NCI-H345 treated with DMSO at 0.1 percent for 48 hours (cell line): ENCODE measurements around the gene IQCE.
A peak's percentile ranks its signal among the peaks of the same experiment; 100 is the strongest.

Source experiments
- DNase-seq: peaks from one replicate; lab custom pipeline; 2025; ENCODE audit not compliant: unreplicated experiment; lab: John Stamatoyannopoulos, UW

Gene IQCE

GRCh38 chr7:2644220-2644561 is 85.4 kb downstream of the IQCE start:
- no peak for DNase-seq

GRCh38 chr7:2644562-2645273 is 85.9 kb downstream of the IQCE start:
- DNase-seq, result no peak

GRCh38 chr7:2645274-2645868 is 86.6 kb downstream of the IQCE start:
- DNase-seq, result no peak

GRCh38 chr7:2646336-2646679 is 87.5 kb downstream of the IQCE start:
- DNase-seq, result no peak

GRCh38 chr7:2646680-2647571 is 88.1 kb downstream of the IQCE start:
- DNase-seq, result no peak

GRCh38 chr7:2647594-2648172 is 88.9 kb downstream of the IQCE start:
- DNase-seq, result no peak

- DNase-seq, result no peak
Measured at GRCh38 chr7:2649139-2649838, 90.5 kb downstream of the IQCE start.

GRCh38 chr7:2649991-2650390 is 91.2 kb downstream of the IQCE start:
- no peak for DNase-seq

- no peak for DNase-seq
Measured at GRCh38 chr7:2650451-2650850, 91.7 kb downstream of the IQCE start.

- no peak for DNase-seq
Measured at GRCh38 chr7:2651336-2651735, 92.6 kb downstream of the IQCE start.

GRCh38 chr7:2651847-2652735 is 93.3 kb downstream of the IQCE start:
- no peak for DNase-seq

GRCh38 chr7:2652736-2653060 is 93.9 kb downstream of the IQCE start:
- DNase-seq, result no peak

GRCh38 chr7:2654059-2654458 is 95.3 kb downstream of the IQCE start:
- DNase-seq, result peak; percentile 35

GRCh38 chr7:2655870-2656614 is 97.3 kb downstream of the IQCE start:
- no peak for DNase-seq

- DNase-seq, result no peak
Measured at GRCh38 chr7:2657208-2657607, 98.4 kb downstream of the IQCE start.

GRCh38 chr7:2657920-2658671 is 99.3 kb downstream of the IQCE start:
- no peak for DNase-seq

GRCh38 chr7:2658941-2659340 is 100.2 kb downstream of the IQCE start:
- DNase-seq, result no peak

GRCh38 chr7:2659556-2660358 is 101.0 kb downstream of the IQCE start:
- no peak for DNase-seq
